SK-N-MC (cell line): Measurements from ENCODE around the gene GAN.

ENCODE experiments used
- DNase-seq: peaks from one replicate; pipeline ENCODE4 v3.0.0-alpha.2; 2011; ENCODE audit warnings: low read depth, low spot score
- H3K27ac ChIP-seq: fragments of 200-600 bp; sonication (generic); 2 replicates; pipeline ENCODE4 v1.5.1; 2016; ENCODE audit warnings: mixed run types
- H3K36me3 ChIP-seq: fragments of 200-600 bp; sonication (generic); 2 replicates; pipeline ENCODE4 v1.6.1; 2017; ENCODE audit warnings: antibody characterized with exemption, low read length, mixed read lengths; ENCODE audit not compliant: insufficient read depth
- H3K4me3 ChIP-seq: fragments of 200-600 bp; sonication (generic); 2 replicates; pipeline ENCODE4 v1.5.1; 2016
- H3K9ac ChIP-seq: fragments of 200-600 bp; sonication (generic); 2 replicates; pipeline ENCODE4 v1.8.0; 2017; ENCODE audit warnings: mixed run types, mixed read lengths; ENCODE audit not compliant: insufficient read length
- H3K9me3 ChIP-seq: fragments of 200-600 bp; sonication (generic); 2 replicates; pipeline ENCODE4 v1.6.1; 2017; ENCODE audit warnings: low read depth, mild to moderate bottlenecking, antibody characterized with exemption, low read length, moderate library complexity, mixed read lengths
- EZH2 ChIP-seq: fragments of 200-600 bp; sonication (generic); IDR thresholded peaks from one replicate; pipeline ENCODE4 v1.6.1; 2017; ENCODE audit warnings: antibody characterized with exemption
- FOXP2 ChIP-seq: optimal IDR thresholded peaks from 2 replicates; pipeline ENCODE3; 2011; ENCODE audit warnings: mild to moderate bottlenecking, moderate library complexity; ENCODE audit not compliant: insufficient read depth; ENCODE audit errors: extremely low read length, control extremely low read depth
- POLR2AphosphoS5 ChIP-seq: IDR thresholded peaks from 2 replicates; pipeline ENCODE4 v1.6.1; 2012; ENCODE audit warnings: mild to moderate bottlenecking, low read depth, low read length, borderline replicate concordance

Gene GAN

DNA sequence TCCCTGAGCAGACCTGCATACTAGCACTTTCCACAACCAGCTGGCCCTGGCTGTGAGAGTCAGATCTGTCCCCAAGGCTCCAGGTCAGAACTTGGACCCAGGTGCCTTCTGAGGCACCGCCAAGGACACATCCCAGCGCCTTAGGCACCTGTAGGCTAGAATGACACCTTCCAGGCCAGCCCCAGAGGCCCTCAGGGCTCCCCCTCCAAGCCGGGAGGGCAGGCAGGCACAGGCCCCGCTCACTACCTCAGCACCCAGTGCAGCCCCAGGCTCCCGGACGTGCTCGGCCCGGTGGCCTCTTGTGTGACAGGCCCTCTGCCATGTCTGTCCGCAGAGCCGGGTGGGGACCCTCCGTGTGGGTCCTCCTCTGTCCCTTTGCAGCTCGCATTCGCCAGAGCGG lies 73.6 kb downstream of the GAN start:
- no peak for DNase-seq
- Histone ChIP-seq H3K9ac (no peak overlapping the region), H3K27ac (no peak overlapping the region), H3K36me3 (no peaks in the 10 kb centered on the region), H3K9me3 (no peaks in the 10 kb centered on the region), H3K4me3 (no peak overlapping the region)
- TF ChIP-seq EZH2 (no peak), POLR2AphosphoS5 (no peak), FOXP2 (no peak)

DNA sequence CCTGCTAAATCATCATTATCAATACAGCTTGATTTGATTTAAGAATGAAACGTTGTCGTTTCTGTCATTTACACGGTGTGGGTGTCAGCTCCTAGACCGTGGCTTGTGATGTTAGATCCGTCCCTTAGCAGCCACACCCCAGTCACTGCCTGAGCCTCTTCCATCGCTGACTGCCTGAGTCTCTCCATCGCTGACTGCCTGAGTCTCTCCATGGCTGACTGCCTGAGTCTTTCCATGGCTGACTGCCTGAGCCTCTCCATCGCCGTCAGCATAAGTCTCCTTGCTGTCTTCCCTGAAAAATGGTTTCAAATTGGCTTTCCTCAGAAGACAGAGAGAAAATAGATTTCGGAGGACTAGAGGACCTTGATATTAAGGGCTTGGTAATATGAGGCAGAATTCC lies 76.1 kb downstream of the GAN start:
- no peak for DNase-seq
- no peak for TF ChIP-seq EZH2
- TF ChIP-seq POLR2AphosphoS5: no peak
- no peak for TF ChIP-seq FOXP2
- no peak overlapping the region for H3K27ac ChIP-seq

DNA sequence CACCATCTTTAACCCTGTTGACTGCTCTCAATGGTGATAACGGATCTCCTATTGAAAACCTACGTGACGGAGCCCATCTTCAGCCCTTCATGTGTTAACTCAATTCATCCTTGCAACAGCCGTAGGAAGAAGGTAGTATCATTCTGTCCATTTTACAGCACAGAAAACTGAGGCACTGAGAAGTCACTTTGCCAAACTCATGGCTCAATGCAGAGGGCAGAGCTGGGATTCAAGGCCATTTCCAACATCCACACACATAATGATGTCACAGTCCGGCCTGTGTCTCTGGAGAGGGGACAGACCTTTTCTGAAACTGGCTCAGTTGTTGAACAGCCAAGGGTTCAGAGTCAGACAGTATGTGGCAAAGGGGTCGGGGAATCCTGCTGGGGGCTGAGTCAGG lies 77.2 kb downstream of the GAN start:
- Histone ChIP-seq H3K27ac (no peak overlapping the region), H3K9ac (no peak overlapping the region), H3K4me3 (no peak overlapping the region), H3K36me3 (no peaks in the 10 kb centered on the region), H3K9me3 (no peaks in the 10 kb centered on the region)
- DNase-seq: no peak
- TF ChIP-seq EZH2: no peak
- TF ChIP-seq FOXP2: no peak
- TF ChIP-seq POLR2AphosphoS5: no peak

More for the DNA sequence above, 76.1 kb downstream of the GAN start:
- Histone ChIP-seq H3K36me3 (no peaks in the 10 kb centered on the region), H3K9me3 (no peaks in the 10 kb centered on the region), H3K4me3 (no peak overlapping the region), H3K9ac (no peak overlapping the region)

DNA sequence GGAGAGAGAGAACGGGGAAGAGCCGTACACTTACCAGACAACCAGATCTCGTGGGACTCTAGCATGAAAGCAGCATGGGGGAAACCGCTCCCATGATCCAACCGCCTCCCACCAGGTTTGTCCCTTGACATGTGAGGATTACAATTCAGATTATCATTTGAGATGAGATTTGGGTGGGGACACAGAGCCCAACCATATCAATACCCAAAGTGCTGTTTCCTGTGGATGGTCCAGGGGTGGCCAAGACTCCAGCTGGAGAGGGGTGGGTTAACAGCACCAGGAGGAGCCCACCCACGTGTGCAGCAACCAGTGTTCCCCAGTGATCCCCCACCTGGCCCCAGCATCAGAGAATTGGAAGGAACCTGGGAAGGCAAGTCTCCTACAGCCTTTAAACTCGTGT lies 79.7 kb downstream of the GAN start:
- no peak overlapping the region for H3K9ac ChIP-seq
- TF ChIP-seq FOXP2: no peak
- TF ChIP-seq EZH2: no peak
- no peak for TF ChIP-seq POLR2AphosphoS5
- no peaks in the 10 kb centered on the region for H3K9me3 ChIP-seq
- no peak for DNase-seq
- no peak overlapping the region for H3K27ac ChIP-seq
- no peak overlapping the region for H3K4me3 ChIP-seq
- no peaks in the 10 kb centered on the region for H3K36me3 ChIP-seq

DNA sequence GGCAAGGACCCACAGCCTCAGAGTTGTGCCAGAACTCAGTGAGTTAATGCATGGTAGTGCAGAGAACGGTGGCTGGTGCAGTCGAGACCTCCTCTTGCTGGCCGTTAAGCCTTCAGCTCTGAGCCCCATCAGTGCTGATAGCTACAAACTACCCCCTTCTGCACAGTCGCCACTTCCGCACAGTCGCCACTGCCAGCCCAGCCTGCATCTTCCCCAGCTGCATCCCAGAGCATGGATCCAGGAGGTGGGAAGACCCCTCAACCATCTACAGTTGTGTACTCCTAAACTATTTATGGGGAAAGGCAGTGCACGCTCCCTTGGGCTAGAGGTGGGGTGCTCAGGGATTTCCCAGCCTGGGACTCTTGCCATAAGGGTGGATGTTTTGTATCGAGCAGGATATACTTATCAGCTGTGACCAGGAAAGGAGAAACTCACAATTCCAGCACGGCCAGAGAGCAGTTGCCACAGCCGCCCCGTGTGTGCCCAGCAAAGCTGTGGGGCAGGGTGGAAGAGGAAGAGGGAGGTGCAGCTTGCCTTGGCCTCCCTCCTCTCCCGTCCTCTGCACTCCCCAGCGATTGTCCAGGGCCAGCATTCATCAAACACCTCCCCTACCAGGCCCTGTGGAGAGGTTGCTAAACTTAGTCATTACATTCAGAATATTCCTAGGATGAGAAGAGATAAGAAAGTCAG lies 80.3 kb downstream of the GAN start:
- Histone ChIP-seq H3K9me3 (no peaks in the 10 kb centered on the region), H3K36me3 (no peaks in the 10 kb centered on the region), H3K27ac (no peak overlapping the region), H3K9ac (no peak overlapping the region), H3K4me3 (no peak overlapping the region)
- TF ChIP-seq POLR2AphosphoS5 (no peak), FOXP2 (no peak), EZH2 (no peak)
- no peak for DNase-seq

DNA sequence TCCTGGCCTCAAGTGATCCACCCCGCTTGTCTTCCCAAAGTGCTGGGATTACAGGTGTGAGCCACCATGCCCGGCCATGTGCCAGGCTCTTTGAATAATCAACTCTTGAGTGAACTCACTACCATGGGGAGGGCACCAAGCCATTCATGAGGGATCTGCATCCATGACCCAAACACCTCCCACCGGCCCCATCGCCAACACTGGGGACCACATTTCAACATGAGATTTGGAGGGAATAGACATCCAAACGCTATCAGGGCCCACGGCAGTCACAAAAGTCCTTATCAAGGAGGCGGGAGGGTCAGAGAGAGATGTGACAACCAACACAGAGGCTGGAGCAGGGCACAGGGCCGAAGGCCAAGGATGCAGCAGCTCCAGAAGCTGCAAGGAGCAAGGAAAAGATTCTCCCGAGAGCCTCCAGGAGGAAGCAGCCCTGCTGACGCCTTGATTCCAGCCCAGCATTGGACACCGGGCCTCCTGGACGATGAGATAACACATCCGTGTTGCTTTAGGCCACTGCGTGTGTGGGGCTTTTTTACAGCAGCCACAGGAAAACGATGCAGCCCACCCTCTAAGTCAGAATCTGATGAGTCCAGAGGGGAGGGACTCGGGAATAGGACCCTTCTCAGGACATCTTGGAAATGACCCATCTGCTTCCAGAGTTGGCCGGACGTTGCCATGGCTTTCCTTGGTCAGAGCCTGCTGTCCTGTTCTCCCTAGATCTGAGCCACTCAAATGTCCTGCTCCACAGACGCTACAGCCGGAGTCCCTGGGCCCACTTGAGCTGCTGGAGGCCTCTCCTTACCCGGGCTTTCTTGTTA lies 82.5 kb downstream of the GAN start:
- no peak for TF ChIP-seq FOXP2
- no peak for TF ChIP-seq POLR2AphosphoS5
- no peak for TF ChIP-seq EZH2
- Histone ChIP-seq H3K9ac (no peak overlapping the region), H3K4me3 (no peak overlapping the region), H3K36me3 (no peaks in the 10 kb centered on the region), H3K27ac (no peak overlapping the region), H3K9me3 (no peaks in the 10 kb centered on the region)
- DNase-seq: no peak

DNA sequence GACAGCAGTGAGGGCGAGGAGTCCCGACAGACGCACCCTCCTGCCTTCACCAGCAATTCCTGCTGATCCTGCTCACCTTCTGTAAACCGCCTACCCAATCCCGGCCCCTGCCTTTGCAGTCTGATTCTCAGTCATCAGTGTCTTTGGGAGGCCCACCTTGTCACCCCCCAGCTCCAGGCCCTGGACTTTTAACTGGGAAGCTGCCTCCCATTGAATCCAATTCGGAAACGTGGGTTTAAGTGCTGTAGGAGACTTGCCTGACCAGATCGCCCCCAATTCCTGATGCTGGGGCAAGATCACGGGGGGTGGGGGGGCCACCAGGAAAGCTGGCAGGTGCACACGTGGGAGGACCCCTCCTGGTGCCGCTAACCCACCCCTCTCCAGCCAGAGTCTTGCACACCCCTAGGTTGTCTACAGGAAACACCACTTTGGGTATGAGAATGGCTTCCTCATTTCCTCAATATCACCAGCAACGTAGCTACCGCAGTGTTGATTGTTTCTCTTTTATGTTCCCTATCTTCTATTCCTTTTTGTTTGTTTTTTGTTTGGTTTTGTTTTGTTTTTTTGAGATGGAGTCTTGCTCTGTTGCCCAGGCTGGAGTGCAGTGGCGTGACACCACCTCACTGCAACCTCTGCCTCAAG lies 83.2 kb downstream of the GAN start:
- Histone ChIP-seq H3K36me3 (no peaks in the 10 kb centered on the region), H3K27ac (no peak overlapping the region), H3K9ac (no peak overlapping the region), H3K4me3 (no peak overlapping the region), H3K9me3 (no peaks in the 10 kb centered on the region)
- DNase-seq: no peak
- no peak for TF ChIP-seq POLR2AphosphoS5
- TF ChIP-seq FOXP2: no peak

DNA sequence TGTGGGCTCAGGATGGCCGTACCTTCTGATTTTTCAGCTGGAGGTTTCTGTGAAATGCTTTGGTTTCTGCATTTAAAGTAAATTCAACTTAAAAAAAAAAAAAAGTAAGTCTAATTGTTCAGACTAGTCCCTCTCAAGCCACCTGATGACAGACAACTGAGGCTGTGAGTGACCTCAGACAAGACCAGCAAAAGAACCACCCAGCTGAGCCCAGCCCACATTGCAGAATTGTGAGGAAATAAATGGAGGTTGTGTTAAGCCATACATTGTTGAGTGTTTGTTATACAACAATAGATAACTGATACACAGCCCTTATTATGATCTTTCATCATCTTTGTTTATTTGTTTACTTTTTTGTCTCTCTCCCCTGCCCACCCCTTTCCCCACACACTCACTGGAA lies 85.1 kb downstream of the GAN start:
- Histone ChIP-seq H3K9me3 (no peaks in the 10 kb centered on the region), H3K27ac (no peak overlapping the region), H3K36me3 (no peaks in the 10 kb centered on the region), H3K4me3 (no peak overlapping the region), H3K9ac (no peak overlapping the region)
- DNase-seq: no peak
- no peak for TF ChIP-seq POLR2AphosphoS5
- no peak for TF ChIP-seq EZH2
- no peak for TF ChIP-seq FOXP2
